Measurements from ENCODE around the gene TAS2R38. TPM values are rescaled to one million over a fixed set of nuclear protein-coding genes. Genes with fewer than 3 reads are reported as not detected.

The TAS2R38 gene
- total RNA-seq, 1 experiment from 2014 or later: not detected

DNA sequence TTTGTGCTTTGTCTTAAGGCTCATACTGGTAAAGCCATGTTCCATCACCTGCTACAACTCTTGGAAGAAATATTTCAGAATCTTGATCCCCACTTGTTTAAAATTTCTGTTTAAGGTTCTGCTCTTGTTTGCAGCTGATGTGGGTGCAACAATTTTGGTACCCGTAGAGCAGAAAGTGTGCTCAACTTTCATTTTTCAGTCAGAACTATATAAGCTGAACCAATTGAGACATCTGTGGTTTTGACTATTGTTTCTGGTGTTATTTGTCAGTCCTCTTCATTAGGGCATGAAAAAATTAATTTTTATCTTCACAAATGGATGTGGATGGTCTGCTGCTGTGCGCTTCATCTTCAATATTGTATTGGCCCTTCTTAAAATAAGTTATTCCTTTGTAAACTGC is 33.0 kb upstream of the TAS2R38 start:
- Histone ChIP-seq H3K79me2 (ENCODE audit: insufficient read depth, low read length) (no peaks in the 10 kb centered on the region), H3K36me3 (ENCODE audit: control insufficient read depth in 1 of 2, insufficient read depth in 2 of 2, low read length in 2 of 2) (no peaks in the 10 kb centered on the region), H3K9me2 (ENCODE audit: insufficient read depth) (no peaks in the 10 kb centered on the region), H3K9ac (ENCODE audit: low read length) (no peak overlapping the region), H3K4me3 (replicated peaks in 1 of 2; ENCODE audit: low read depth in 1 of 2, low read length in 2 of 2) (no peak overlapping the region), H3K27ac (ENCODE audit: low read depth, low read length) (no peak overlapping the region), H3K4me1 (ENCODE audit: control insufficient read depth in 1 of 2, insufficient read depth in 2 of 2, low read length in 2 of 2) (peaks cover 0 to under 1% of the 10 kb centered on the region in 2 experiments; a peak in 2 of 4 replicates), H3K4me2 (ENCODE audit: low read length) (no peak overlapping the region), H3K9me3 (ENCODE audit: control insufficient read depth in 1 of 2, insufficient read depth in 1 of 2, low read depth in 1 of 2, low read length in 2 of 2) (no peaks in the 10 kb centered on the region), H2AFZ (ENCODE audit: low read depth, low read length, poor library complexity, severe bottlenecking) (no peak overlapping the region), H3K27me3 (ENCODE audit: insufficient read depth, low read length) (no peaks in the 10 kb centered on the region), H4K20me1 (ENCODE audit: insufficient read depth) (no peaks in the 10 kb centered on the region)
- ChIA-PET RAD21 (ENCODE audit: low non-redundant PET in 1 of 2, low total read pairs in 2 of 2, uncharacterized antibody in 2 of 2, unreplicated experiment in 2 of 2) (no interaction called here), CTCF (no interaction called here), POLR2A (no interaction called here)
- no TSS peak for BruUV-seq (replicated peaks)
- ATAC-seq (no peak), DNase-seq (ENCODE audit: low read depth, low spot score) (no peak)
- intact Hi-C loops (cut with micrococcal nuclease): no loop called here
- no peak for TF ChIP-seq CTCF (IDR thresholded peaks at IDR 0.05 in 2 of 3, conservative IDR thresholded peaks at IDR 0.05 in 1 of 3; ENCODE audit: borderline replicate concordance in 1 of 3, insufficient read depth in 1 of 3, low read depth in 2 of 3, low read length in 2 of 3)
- TF ChIP-seq CEBPB (IDR thresholded peaks at IDR 0.05; ENCODE audit: low read depth): no peak
- TF ChIP-seq, protein P1, sequence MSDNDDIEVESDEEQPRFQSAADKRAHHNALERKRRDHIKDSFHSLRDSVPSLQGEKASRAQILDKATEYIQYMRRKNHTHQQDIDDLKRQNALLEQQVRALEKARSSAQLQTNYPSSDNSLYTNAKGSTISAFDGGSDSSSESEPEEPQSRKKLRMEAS (IDR thresholded peaks at IDR 0.05): no peak
- TF ChIP-seq, protein P2, sequence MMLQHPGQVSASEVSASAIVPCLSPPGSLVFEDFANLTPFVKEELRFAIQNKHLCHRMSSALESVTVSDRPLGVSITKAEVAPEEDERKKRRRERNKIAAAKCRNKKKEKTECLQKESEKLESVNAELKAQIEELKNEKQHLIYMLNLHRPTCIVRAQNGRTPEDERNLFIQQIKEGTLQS (IDR thresholded peaks at IDR 0.05): no peak
- no peak for TF ChIP-seq SP1 (IDR thresholded peaks at IDR 0.05; ENCODE audit: low read depth)

DNA sequence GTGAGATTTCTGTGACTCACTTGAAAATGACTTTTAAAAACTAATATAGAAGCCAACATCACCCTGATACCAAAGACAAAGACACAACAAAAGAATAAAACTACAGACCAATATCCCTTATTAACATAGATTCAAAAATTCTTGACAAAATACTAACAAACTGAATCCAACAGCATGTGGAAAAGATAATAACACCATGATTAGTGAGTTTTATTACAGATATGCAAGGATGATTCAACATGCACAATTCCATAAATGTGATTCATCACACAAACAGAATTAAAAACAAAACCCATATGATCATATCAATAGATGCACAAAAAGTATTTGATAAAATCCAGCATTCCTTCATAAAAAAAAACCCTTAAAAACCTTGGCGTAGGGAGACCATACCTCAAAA is 28.6 kb upstream of the TAS2R38 start:
- RAD21 ChIA-PET (ENCODE audit: low non-redundant PET in 1 of 2, low total read pairs in 2 of 2, uncharacterized antibody in 2 of 2, unreplicated experiment in 2 of 2): no interaction called here
- DNase-seq (ENCODE audit: low read depth, low spot score) (no peak), ATAC-seq (no peak)
- CTCF ChIA-PET: no interaction called here
- H3K79me2 ChIP-seq (ENCODE audit: insufficient read depth, low read length): no peaks in the 10 kb centered on the region
- H4K20me1 ChIP-seq (ENCODE audit: insufficient read depth): no peaks in the 10 kb centered on the region
- H3K9me3 ChIP-seq (ENCODE audit: control insufficient read depth in 1 of 2, insufficient read depth in 1 of 2, low read depth in 1 of 2, low read length in 2 of 2): no peaks in the 10 kb centered on the region
- peaks cover 0 to 5% of the 10 kb centered on the region in 2 experiments; a peak in 2 of 4 replicates for H3K4me1 ChIP-seq (ENCODE audit: control insufficient read depth in 1 of 2, insufficient read depth in 2 of 2, low read length in 2 of 2)
- H2AFZ ChIP-seq (ENCODE audit: low read depth, low read length, poor library complexity, severe bottlenecking): no peak overlapping the region
- no peaks in the 10 kb centered on the region for H3K36me3 ChIP-seq (ENCODE audit: control insufficient read depth in 1 of 2, insufficient read depth in 2 of 2, low read length in 2 of 2)
- intact Hi-C loops (cut with micrococcal nuclease): no loop called here
- no peaks in the 10 kb centered on the region for H3K9me2 ChIP-seq (ENCODE audit: insufficient read depth)
- POLR2A ChIA-PET: no interaction called here
- no TSS peak for BruUV-seq (replicated peaks)
- H3K27ac ChIP-seq (ENCODE audit: low read depth, low read length): no peak overlapping the region
- no peak overlapping the region for H3K4me3 ChIP-seq (replicated peaks in 1 of 2; ENCODE audit: low read depth in 1 of 2, low read length in 2 of 2)
- H3K27me3 ChIP-seq (ENCODE audit: insufficient read depth, low read length): no peaks in the 10 kb centered on the region
- H3K4me2 ChIP-seq (ENCODE audit: low read length): no peak overlapping the region
- no peak overlapping the region for H3K9ac ChIP-seq (ENCODE audit: low read length)
- TF ChIP-seq, protein P1 (IDR thresholded peaks at IDR 0.05): no peak
- no peak for TF ChIP-seq JUND (IDR thresholded peaks at IDR 0.05)
- TF ChIP-seq FOSL1 (IDR thresholded peaks at IDR 0.05; ENCODE audit: low read depth): no peak
- TF ChIP-seq TCF7L2 (IDR thresholded peaks at IDR 0.05; ENCODE audit: borderline replicate concordance, extremely low read depth, insufficient read depth, insufficient read length): no peak
- no peak for TF ChIP-seq CBX3 (IDR thresholded peaks at IDR 0.05; ENCODE audit: low read depth)
- TF ChIP-seq, protein P2 (IDR thresholded peaks at IDR 0.05): no peak
- no peak for TF ChIP-seq SRF (IDR thresholded peaks at IDR 0.05; ENCODE audit: low read depth)
- TF ChIP-seq YY1 (IDR thresholded peaks at IDR 0.05; ENCODE audit: extremely low read depth, insufficient replicate concordance, low read depth, low read length): no peak
- no peak for TF ChIP-seq POLR2A (IDR thresholded peaks at IDR 0.05; ENCODE audit: borderline replicate concordance, extremely low read depth, insufficient read depth, insufficient read length)
- TF ChIP-seq, protein P3, sequence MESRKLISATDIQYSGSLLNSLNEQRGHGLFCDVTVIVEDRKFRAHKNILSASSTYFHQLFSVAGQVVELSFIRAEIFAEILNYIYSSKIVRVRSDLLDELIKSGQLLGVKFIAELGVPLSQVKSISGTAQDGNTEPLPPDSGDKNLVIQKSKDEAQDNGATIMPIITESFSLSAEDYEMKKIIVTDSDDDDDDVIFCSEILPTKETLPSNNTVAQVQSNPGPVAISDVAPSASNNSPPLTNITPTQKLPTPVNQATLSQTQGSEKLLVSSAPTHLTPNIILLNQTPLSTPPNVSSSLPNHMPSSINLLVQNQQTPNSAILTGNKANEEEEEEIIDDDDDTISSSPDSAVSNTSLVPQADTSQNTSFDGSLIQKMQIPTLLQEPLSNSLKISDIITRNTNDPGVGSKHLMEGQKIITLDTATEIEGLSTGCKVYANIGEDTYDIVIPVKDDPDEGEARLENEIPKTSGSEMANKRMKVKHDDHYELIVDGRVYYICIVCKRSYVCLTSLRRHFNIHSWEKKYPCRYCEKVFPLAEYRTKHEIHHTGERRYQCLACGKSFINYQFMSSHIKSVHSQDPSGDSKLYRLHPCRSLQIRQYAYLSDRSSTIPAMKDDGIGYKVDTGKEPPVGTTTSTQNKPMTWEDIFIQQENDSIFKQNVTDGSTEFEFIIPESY (IDR thresholded peaks at IDR 0.05; ENCODE audit: extremely low read depth, insufficient replicate concordance, low read length): no peak
- TF ChIP-seq SIN3A (IDR thresholded peaks at IDR 0.05; ENCODE audit: low read depth): no peak
- no peak for TF ChIP-seq EZH2 (IDR thresholded peaks at IDR 0.05)
- TF ChIP-seq RAD21 (IDR thresholded peaks at IDR 0.05; ENCODE audit: low read depth): no peak
- TF ChIP-seq ZFX (IDR thresholded peaks at IDR 0.05): no peak

Data from HCT116 (cell line).